ENCODE results near the gene RTF1. TPM values are rescaled to one million over a fixed set of nuclear protein-coding genes. Genes with fewer than 3 reads are reported as not detected.
"Not testable (repeated sequence)": the region's sequence is repeated elsewhere in the genome, so short reads cannot be mapped to it uniquely, and the experiment has no call there.

Gene RTF1
- total RNA-seq, 2 donors from 2014 or later: 28.8 to 32.7 TPM

DNA sequence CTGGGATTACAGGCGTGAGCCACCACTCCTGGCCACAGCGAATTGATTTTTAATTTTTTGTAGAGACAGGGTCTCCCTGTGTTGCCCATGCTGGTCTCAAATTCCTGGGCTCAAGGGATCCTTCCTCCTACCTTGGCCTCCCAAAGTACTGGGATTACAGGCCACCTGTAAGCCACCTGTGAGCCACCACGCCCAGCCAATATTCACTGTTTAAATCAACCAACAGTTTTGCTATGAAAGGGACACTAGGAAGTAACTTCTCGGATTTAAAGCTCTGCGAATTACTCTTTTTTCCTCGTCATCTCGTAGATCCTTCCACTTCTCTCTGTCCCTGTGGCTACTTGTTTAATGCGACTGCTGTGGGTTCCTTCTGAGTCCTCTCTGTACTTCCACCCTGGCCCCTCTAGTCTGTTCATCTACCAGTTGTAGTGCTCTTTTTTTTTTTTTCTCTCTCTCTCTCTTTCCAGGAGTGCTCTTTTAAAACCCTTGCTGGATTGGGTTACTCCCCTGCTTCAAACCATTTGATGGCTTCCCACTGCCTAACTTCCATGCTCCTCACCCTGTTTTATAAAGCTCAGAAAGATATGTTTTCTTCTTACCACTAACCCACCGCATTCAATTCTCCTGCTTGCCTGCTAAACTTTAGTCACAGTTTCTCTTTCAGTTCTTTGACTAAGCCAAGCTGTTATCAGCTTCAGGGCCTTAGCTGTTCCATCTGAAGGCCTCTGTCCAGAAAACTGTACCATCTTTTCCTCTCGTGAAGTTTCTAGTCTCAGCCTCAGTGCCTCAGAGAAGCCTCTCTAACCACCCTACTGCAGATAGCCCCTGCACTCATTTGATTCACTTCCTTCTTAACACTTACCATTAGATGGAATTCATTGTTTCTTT, 12.4 kb downstream of the RTF1 start:
- ATAC-seq: peak; percentile 88
- intact Hi-C loops (cut with DNase I, micrococcal nuclease): no loop called here
- peak in 1 of 2 donors; percentile 16 for DNase-seq

DNA sequence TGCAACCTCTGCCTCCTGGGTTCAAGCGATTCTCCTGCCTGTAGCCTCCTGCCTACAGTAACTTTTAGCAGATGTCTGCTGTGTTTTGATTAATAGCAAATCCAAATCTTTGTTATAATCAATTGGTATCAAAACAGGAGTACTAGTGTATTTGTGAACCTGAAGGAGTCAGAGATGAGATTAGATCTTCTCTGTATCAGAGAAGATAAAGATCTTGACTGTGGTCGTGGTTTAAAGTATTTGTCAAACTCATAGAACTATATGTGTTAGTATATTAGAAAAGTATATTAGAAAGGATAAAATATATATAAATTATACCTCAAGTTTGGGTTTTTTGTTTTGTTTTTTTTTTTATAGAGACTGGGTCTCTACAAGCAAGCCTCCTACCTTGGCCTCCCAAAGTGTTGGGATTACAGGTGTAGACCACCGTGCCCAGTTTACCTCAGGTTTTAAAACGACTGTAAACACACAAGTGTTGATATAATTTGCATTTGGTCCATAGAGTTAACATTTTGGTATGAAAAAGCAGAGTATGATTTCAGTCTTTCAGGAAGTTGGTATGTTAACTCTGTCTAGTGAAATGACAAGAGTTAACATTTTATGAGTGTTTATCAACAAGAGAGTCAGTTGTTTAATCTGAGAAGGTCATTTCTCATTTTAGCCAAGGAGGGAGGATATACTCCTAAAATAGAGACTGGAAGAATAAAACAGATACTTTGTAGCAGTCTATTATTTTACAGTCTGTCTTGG, 18.3 kb downstream of the RTF1 start:
- intact Hi-C loops (cut with DNase I, micrococcal nuclease): no loop called here
- ATAC-seq (no peak), DNase-seq (no peak)

DNA sequence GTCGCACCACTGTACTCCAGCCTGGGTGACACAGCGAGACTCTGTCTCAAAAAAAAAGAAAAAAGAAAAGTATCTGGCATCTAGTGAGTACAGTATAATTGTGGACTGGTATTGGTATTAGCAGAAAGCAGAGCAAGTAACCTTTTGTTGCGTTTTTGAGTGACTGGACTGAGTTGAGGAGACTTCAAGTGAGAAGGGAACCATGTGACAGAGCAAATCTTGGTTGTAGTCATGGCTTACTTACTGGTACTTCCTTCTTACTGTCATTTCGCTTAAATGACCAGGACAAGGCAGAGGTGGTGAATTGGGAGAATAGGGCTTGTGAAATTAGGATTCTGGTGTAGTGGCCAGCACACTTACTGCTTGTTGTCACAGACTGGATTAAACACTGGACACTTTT, 20.6 kb downstream of the RTF1 start:
- intact Hi-C loops (cut with DNase I, micrococcal nuclease): no loop called here
- ATAC-seq (no peak), DNase-seq (no peak)

DNA sequence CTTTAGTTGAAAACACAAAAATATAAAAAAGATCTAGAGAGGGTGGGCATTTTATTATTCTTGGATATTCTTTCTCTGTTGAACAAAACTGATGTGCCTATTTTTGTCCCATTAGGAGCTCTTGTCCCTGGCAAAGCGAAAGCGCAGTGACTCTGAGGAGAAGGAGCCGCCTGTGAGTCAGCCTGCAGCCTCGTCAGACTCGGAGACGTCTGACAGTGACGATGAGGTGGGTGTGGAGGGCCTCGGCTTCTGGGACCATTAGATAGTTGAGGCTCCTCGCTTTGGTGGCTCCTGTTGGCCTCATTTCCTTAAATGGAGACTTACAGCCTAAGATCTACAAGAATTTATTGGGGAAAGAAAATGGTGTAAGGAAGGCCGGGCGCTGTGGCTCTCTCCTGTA, 21.3 kb downstream of the RTF1 start:
- ATAC-seq (no peak), DNase-seq (no peak)
- intact Hi-C loops (cut with DNase I, micrococcal nuclease): no loop called here

DNA sequence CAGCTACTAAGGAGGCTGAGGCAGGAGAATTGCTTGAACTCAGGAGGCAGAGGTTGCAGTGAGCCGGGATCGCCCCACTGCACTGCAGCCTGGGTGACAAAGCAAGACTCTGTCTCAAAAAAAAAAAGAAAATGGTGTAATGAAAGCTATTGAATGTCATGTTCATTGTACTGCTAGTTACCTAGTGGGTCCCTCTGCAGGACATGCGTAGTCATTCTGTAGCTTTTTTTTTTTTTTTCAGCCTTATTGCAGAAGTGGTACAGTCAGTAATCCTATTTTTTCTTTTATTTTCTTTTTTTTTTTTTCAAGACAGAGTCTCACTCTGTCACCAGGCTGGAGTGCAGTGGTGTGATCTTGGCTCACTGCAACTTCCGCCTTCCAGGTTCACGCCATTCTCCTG, 21.9 kb downstream of the RTF1 start:
- DNase-seq; ATAC-seq; intact Hi-C loops (cut with DNase I, micrococcal nuclease): not testable (repeated sequence)

DNA sequence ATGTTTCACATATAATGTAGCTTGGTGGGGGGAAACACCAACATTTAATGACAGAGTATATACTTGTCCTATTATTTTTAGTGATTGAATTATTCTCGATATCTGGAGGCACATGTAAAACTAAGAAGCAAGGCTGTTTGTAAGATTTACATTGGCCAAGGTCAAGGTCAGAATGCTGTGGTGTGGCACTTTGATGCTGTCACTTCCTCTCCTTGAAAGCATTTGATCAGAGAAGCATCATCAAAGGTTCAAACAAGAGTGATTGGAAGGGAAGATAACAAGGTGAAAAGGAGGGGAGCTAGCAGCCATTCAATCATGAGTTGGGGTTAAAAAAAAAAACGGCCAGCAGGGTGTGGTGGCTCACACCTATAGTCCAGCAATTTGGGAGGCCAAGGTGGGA, 26.4 kb downstream of the RTF1 start:
- ATAC-seq (no peak), DNase-seq (no peak)
- intact Hi-C loops (cut with DNase I, micrococcal nuclease): no loop called here

DNA sequence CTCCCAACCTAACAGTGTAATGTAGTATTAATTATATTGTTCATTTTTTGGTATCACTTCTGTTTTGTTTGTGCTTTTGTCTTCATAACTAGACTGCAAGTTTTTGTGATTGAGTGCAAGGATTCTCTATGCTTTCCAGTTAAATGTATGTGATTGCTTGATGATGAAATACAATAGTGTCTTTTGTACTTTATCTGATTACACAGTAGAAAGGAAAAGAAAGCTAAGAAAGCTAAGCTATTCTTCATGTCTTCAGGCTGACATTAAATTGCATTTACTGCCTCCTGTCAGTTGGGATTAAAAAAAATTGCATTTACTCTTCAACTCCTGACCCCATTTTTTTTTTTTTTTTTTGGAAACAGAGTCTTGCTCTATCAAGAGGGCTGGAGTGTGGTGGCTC, 28.5 kb downstream of the RTF1 start:
- ATAC-seq (no peak), DNase-seq (no peak)
- intact Hi-C loops (cut with DNase I, micrococcal nuclease): no loop called here

DNA sequence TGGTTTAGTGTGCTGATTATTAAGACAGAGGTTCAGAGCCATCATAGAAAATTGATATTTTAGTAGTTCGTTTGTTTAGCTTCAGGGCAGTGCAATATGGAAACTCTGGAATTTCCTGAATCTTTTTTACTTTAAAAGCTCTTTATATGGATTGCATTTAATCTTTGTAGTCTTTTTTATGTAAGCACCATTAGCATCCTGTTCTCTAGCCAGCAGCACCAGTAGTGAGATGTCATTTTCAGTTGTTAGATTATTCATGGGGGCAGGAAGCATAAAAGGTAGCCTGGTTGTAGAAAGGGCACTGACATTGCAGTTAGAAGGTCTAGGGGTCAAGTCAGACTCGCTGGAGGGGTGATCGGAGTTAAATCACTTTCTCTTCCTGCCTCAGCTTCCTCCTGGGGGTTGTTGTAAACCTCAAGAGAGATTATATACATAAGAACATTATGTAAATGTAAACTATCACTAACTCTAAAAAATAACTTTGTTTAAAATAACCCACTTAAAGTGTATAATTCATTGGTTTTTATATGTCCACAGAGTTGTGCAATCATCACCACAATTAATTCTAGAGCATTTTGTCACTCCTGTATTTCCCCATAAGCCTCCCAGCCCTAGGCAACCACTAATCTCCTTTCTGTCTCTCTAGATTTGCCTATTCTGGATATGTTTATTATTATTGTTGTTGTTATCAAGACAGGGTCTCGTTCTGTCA, 45.3 kb downstream of the RTF1 start:
- no peak for DNase-seq
- no peak for ATAC-seq
- intact Hi-C loops (cut with DNase I, micrococcal nuclease): no loop called here

DNA sequence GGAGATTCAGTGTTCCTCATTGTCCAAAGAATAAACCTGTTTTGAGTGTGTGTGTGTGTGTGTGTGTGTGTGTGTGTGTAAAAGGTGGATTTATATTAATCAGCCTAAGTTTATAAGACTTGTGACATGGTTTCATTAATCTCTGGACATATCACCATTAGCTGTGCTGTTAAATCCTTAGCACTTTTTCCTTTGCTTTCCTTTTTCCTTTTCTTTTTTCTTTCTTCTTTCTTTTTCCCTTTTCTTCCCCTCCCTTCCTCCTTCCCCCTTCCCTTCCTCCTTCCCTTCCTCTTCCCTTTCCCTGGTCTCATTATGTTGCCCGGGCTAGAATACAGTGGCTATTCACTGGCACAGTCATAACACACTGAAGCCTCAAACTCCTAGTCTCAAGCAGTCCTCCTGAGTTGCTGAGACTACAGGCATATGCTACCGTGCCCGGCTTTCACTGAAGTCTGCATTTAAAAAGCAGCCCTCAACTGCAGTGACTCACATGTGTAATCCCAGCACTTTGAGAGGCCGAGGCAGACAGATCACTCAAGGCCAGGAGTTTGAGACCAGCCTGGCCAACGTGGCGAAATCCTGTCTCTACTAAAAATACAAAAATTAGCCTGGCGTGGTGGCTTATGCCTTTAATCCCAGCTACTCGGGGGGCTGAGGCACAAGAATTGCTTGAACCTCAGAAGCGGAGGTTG, 48.1 kb downstream of the RTF1 start:
- intact Hi-C loops (cut with DNase I, micrococcal nuclease): no loop called here
- DNase-seq: no peak
- ATAC-seq: no peak

DNA sequence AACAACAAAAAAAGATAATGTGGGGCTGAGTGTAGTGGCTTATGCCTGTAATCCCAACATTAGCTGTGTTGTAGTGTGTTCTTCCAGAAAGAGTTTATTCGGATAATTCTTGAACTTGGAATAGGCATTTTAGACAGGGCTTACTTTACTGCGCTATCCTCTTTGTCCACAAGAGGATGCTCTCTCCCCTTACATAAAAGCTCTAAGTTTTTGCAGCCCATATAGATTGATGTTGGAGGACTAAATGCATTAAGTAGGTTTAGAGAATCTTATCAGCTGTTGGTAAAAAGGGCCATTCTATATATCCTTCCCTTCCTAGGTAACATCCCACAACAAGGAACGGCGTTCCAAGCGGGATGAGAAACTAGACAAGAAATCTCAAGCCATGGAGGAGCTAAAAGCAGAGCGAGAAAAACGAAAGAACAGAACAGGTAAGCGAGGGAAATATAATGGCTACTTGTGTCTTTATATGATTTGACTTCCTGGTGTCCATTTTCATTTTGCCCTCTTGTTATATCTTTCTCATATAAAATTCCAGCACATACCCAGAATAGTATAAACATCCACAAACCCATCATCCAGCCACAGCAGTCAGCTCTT, 49.0 kb downstream of the RTF1 start:
- peak; percentile 90 for ATAC-seq
- intact Hi-C loops (cut with DNase I, micrococcal nuclease): no loop called here
- DNase-seq: no peak

DNA sequence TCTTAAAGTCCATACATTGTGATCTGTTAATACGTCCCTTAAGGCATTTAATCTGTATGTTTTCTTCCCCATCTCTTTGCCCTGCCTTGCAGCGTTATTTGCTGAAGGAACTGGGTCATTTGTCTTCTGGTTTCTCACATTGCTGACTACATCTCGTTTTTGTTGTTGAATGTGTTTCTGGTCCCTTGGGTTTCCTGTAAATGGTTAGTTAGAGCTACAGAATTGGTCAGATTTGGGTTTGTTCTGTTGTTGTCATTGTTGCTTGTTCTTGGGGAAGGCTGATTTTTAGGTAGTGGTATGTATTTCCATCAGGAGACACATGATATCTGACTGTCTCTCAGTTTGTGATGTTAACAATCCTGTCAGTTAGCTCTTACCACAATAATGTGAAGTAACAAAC, 49.8 kb downstream of the RTF1 start:
- no peak for ATAC-seq
- DNase-seq: no peak
- intact Hi-C loops (cut with DNase I, micrococcal nuclease): no loop called here

DNA sequence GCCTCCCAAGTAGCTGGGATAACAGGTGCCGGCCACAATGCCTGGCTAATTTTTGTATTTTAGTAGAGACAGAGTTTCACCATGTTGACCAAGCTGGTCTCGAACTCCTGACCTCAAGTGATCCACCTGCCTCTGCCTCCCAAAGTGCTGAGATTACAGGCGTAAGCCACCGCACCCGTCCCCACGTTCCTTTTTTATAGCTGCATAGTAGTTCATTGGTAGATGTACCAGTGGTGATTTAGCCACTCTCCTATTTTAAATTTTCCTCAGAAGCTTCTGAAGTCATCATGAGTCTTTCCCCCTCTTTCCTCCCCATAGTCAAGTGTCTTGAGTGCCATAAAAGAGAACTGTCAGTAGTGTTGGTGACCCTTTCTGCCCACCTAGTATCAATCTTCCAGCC, 52.7 kb downstream of the RTF1 start:
- DNase-seq; ATAC-seq; intact Hi-C loops (cut with DNase I, micrococcal nuclease): not testable (repeated sequence)

DNA sequence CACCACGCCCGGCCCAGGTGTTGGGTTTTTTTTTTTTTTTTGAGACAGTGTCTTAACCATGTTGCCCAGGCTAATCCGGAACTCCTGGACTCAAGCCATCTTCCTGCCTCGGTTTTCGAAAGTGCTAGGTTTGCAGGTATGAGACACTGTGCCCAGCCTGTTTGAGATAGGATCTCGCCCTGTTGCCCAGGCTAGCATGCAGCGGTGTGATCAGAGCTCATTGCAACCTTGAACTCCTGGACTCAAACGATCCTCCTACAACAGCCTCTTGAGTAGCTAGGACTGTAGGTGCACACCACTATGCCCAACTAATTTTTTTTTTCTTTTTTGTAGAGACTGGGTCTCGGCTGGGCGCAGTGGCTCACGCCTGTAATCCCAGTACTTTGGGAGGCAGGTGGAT, 56.5 kb downstream of the RTF1 start:
- peak in 1 of 2 donors; percentile 20 for DNase-seq
- ATAC-seq: peak; percentile 42
- intact Hi-C loops (cut with DNase I, micrococcal nuclease): no loop called here

DNA sequence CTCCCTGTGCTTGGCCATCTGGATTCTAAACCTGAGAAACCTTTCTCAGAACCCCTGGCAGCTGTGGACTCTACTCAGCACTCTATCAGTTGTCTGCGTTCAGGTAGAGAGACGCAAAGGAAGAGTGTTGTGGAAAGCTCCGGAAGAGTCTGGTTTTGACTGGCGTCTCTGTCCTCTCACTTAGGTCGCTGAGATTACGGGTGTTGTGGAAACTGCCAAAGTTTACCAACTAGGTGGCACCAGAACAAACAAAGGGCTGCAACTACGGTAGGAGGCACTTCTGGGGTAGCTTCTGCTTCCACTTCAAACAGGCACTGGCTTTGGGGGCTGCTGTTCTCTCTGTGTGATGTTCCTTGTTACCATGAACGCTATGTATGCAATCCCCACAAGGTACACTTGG, 57.5 kb downstream of the RTF1 start:
- intact Hi-C loops (cut with DNase I, micrococcal nuclease): no loop called here
- ATAC-seq (peak; percentile 77), DNase-seq (peak; percentile 36 to 51)

DNA sequence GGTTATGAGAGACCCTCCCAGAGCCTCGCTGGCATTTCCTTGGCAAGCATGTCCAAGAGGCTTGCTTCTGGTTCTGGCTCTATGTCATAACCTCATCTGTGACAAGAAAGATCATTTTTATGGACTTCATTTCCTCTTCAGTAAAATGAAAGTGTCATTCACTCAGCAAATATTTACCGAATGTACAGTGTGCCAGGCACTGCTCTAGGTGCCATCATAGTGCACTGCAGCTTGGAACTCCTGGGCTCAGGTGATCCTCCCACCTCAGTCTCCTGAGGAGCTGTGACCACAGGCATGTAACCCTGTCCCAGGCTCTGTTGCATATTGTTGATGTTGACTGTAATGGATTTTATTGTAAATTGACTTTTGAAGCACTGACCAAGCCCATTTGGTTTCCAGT, 58.0 kb downstream of the RTF1 start:
- ATAC-seq (peak; percentile 91), DNase-seq (peak; percentile 42 to 74)
- intact Hi-C loops (cut with DNase I, micrococcal nuclease): no loop called here

DNA sequence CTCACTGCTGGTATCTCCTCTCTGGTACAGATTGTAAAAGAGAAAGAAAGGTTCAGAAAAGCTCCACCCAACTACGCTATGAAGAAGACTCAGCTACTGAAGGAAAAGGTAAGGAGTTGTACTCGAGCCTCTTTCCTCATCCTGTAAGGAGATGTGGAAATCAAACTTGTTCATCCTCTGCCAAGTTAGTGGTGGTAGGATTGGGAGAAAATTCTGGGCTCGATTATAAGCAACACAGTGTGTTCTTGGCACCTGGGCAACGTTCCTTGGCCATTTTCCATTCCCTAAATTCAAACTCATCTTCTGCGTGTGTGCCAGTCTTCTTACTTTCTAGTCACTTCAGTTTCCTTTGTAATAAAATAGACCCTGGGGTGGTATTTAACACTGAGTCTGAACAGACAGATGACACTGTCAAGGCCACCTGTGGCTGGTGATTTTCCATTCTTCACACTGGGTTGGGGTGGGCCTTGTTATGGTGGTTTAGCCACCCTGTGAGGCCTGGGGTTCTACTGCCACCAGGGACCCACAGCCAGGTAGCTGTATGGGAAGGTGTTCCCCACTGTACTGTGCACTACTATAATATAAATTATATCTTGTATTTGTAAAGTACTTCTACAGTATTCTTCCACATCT, 59.6 kb downstream of the RTF1 start:
- DNase-seq (no peak), ATAC-seq (no peak)
- intact Hi-C loops (cut with DNase I, micrococcal nuclease): no loop called here

DNA sequence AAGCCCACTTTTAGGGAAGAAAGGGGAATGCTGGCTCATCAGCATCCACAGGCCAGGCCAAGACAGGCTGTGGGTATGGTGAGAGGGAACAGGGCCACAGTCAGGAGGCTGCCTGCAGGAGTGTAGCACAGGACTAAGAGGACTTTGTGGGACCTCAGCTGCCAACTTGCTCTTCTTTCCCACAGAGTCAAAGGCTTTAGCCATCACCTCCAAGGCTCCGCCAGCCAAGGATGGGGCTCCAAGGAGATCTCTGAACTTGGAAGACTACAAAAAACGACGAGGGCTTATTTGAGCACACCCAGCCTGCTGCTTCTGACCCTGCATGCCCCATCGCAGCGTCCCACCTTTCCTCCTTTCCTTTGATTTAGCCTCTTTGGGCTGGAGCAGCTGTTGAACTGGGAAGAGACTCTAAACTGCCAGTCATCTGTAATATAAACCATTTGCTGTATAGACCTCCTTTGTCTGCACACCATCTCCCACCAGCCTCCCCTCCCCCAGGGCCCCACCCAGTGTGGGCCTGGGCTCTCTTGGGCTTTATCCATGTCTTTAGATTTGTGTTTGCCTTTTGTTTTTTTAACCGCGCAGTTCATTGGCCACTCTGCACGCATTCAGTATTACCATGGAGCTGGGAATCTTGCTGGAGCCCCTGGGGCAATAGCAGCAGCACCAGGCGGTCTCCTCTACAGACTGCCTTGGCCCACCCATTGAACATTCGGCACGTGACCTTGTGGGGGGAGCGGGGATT, 63.7 kb downstream of the RTF1 start:
- DNase-seq (no peak), ATAC-seq (no peak)
- intact Hi-C loops (cut with DNase I, micrococcal nuclease): no loop called here
